ENCODE measurements around the gene KIRREL2.

KIRREL2 gene

DNA sequence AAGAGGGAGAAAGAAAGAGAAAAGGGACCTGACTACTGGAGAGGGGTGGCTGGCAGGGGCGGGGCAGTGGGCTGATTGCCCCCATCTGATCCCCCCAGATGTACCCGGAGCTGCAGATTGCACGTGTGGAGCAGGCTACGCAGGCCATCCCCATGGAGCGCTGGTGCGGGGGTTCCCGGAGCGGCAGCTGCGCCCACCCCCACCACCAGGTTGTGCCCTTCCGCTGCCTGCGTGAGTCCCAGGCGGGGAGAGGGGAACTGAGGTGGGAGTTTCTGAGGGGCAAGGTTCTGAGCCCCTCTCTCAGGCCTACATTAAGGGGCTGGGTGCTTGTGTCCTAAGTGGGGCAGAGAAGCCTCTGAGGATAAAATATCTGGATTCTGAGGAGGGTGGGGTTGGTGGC, 14.1 kb downstream of the KIRREL2 start:
- no peak overlapping the region for H3K4me2 ChIP-seq (ENCODE audit: low read depth, low read length, poor library complexity, severe bottlenecking)

DNA sequence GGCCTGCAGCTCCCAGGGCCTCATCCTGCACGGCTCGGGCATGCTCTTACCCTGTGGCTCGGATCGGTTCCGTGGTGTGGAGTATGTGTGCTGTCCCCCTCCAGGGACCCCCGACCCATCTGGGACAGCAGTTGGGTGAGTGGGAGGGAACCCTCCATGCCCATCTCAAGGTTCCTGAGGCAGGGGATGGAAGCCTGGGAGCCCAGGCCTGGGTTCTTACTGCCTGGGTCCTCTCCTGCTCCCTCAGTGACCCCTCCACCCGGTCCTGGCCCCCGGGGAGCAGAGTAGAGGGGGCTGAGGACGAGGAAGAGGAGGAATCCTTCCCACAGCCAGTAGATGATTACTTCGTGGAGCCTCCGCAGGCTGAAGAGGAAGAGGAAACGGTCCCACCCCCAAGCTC, 14.9 kb downstream of the KIRREL2 start:
- Histone ChIP-seq H3K9me3 (ENCODE audit: insufficient read depth, low read depth, low read length) (no peaks in the 10 kb centered on the region), H3K79me2 (ENCODE audit: insufficient read depth, low read length) (no peaks in the 10 kb centered on the region), H3K9me2 (replicated peaks; ENCODE audit: low read depth, low read length) (no peaks in the 10 kb centered on the region), H3K9ac (ENCODE audit: low read depth, low read length, poor library complexity, severe bottlenecking) (no peak overlapping the region), H3K27me3 (ENCODE audit: insufficient read depth, low read length, poor library complexity, severe bottlenecking) (no peaks in the 10 kb centered on the region), H4K20me1 (ENCODE audit: insufficient read depth, low read length, poor library complexity, severe bottlenecking) (no peaks in the 10 kb centered on the region), H3K4me3 (ENCODE audit: low read length, poor library complexity, severe bottlenecking) (no peak overlapping the region), H3K4me1 (ENCODE audit: insufficient read depth, low read length, poor library complexity, severe bottlenecking) (no peaks in the 10 kb centered on the region), H3K36me3 (ENCODE audit: insufficient read depth, low read length) (no peaks in the 10 kb centered on the region), H3F3A (ENCODE audit: low read depth) (no peaks in the 10 kb centered on the region), H2AFZ (ENCODE audit: low read length) (no peak overlapping the region), H3K4me2 (ENCODE audit: low read depth, low read length, poor library complexity, severe bottlenecking) (no peak overlapping the region)
- TF ChIP-seq, protein P1, sequence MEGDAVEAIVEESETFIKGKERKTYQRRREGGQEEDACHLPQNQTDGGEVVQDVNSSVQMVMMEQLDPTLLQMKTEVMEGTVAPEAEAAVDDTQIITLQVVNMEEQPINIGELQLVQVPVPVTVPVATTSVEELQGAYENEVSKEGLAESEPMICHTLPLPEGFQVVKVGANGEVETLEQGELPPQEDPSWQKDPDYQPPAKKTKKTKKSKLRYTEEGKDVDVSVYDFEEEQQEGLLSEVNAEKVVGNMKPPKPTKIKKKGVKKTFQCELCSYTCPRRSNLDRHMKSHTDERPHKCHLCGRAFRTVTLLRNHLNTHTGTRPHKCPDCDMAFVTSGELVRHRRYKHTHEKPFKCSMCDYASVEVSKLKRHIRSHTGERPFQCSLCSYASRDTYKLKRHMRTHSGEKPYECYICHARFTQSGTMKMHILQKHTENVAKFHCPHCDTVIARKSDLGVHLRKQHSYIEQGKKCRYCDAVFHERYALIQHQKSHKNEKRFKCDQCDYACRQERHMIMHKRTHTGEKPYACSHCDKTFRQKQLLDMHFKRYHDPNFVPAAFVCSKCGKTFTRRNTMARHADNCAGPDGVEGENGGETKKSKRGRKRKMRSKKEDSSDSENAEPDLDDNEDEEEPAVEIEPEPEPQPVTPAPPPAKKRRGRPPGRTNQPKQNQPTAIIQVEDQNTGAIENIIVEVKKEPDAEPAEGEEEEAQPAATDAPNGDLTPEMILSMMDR (conservative IDR thresholded peaks at IDR 0.05; ENCODE audit: low read length) = no peak
- TF ChIP-seq EZH2phosphoT487 (IDR thresholded peaks at IDR 0.05; ENCODE audit: borderline replicate concordance) = no peak

More for the DNA sequence above, 14.1 kb downstream of the KIRREL2 start:
- no peaks in the 10 kb centered on the region for H3K79me2 ChIP-seq (ENCODE audit: insufficient read depth, low read length)
- no peak overlapping the region for H3K4me3 ChIP-seq (ENCODE audit: low read length, poor library complexity, severe bottlenecking)
- H3K9me2 ChIP-seq (replicated peaks; ENCODE audit: low read depth, low read length) = no peaks in the 10 kb centered on the region
- no peak overlapping the region for H3K9ac ChIP-seq (ENCODE audit: low read depth, low read length, poor library complexity, severe bottlenecking)
- H2AFZ ChIP-seq (ENCODE audit: low read length) = no peak overlapping the region
- H4K20me1 ChIP-seq (ENCODE audit: insufficient read depth, low read length, poor library complexity, severe bottlenecking) = no peaks in the 10 kb centered on the region
- H3K4me1 ChIP-seq (ENCODE audit: insufficient read depth, low read length, poor library complexity, severe bottlenecking) = no peaks in the 10 kb centered on the region
- no peaks in the 10 kb centered on the region for H3F3A ChIP-seq (ENCODE audit: low read depth)
- no peaks in the 10 kb centered on the region for H3K36me3 ChIP-seq (ENCODE audit: insufficient read depth, low read length)
- H3K27me3 ChIP-seq (ENCODE audit: insufficient read depth, low read length, poor library complexity, severe bottlenecking) = no peaks in the 10 kb centered on the region
- no peak for TF ChIP-seq EZH2phosphoT487 (IDR thresholded peaks at IDR 0.05; ENCODE audit: borderline replicate concordance)
- TF ChIP-seq, protein P1 (conservative IDR thresholded peaks at IDR 0.05; ENCODE audit: low read length) = no peak
- no peaks in the 10 kb centered on the region for H3K9me3 ChIP-seq (ENCODE audit: insufficient read depth, low read depth, low read length)

DNA sequence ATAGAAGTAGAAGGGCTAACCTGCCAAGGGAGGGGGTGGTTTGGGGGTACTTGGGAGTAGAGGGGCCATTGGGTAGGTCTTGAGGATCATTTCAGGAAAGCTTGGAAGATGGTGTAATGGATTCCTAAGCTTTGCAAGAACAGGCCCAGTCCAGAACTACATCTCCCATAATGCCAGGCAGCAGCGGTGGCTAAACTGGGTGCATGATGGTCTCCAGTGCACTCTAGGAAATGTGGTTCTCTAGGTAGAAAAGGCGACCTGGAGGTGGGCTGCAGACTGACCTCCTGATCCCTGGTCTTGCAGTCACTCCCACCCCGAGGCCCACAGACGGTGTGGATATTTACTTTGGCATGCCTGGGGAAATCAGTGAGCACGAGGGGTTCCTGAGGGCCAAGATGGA, 15.5 kb downstream of the KIRREL2 start:
- H3K27me3 ChIP-seq (ENCODE audit: insufficient read depth, low read length, poor library complexity, severe bottlenecking) = no peaks in the 10 kb centered on the region
- no peaks in the 10 kb centered on the region for H3K9me3 ChIP-seq (ENCODE audit: insufficient read depth, low read depth, low read length)
- no peaks in the 10 kb centered on the region for H3K9me2 ChIP-seq (replicated peaks; ENCODE audit: low read depth, low read length)
- no peaks in the 10 kb centered on the region for H3F3A ChIP-seq (ENCODE audit: low read depth)
- H3K4me3 ChIP-seq (ENCODE audit: low read length, poor library complexity, severe bottlenecking) = no peak overlapping the region
- no peaks in the 10 kb centered on the region for H4K20me1 ChIP-seq (ENCODE audit: insufficient read depth, low read length, poor library complexity, severe bottlenecking)
- no peaks in the 10 kb centered on the region for H3K36me3 ChIP-seq (ENCODE audit: insufficient read depth, low read length)
- no peak overlapping the region for H3K4me2 ChIP-seq (ENCODE audit: low read depth, low read length, poor library complexity, severe bottlenecking)
- H3K4me1 ChIP-seq (ENCODE audit: insufficient read depth, low read length, poor library complexity, severe bottlenecking) = no peaks in the 10 kb centered on the region
- H3K79me2 ChIP-seq (ENCODE audit: insufficient read depth, low read length) = no peaks in the 10 kb centered on the region
- TF ChIP-seq EZH2phosphoT487 (IDR thresholded peaks at IDR 0.05; ENCODE audit: borderline replicate concordance) = no peak
- TF ChIP-seq, protein P1 (conservative IDR thresholded peaks at IDR 0.05; ENCODE audit: low read length) = no peak
- H2AFZ ChIP-seq (ENCODE audit: low read length) = no peak overlapping the region
- H3K9ac ChIP-seq (ENCODE audit: low read depth, low read length, poor library complexity, severe bottlenecking) = no peak overlapping the region
